Stomach (tissue), 4 donors: ENCODE data around the gene PPP4R3C.
"Not testable (repeated sequence)": the region's sequence is repeated elsewhere in the genome, so short reads cannot be mapped to it uniquely, and the experiment has no call there.

Source experiments
- CTCF ChIP-seq, 7 experiments: fragments of 450-650 bp in 4 of 7; fragments of 200-600 bp in 3 of 7; sonication (generic) in 3 of 7; IDR thresholded peaks; one replicate each; pipeline ENCODE4 v1.5.1; 2016 to 2019; ENCODE audit warnings: antibody characterized with exemption in 7 of 7, control low read depth in 2 of 7, mild to moderate bottlenecking in 1 of 7
- POLR2A ChIP-seq, 4 donors: fragments of 450-650 bp; IDR thresholded peaks; one replicate each; pipeline ENCODE4 v1.6.1; 2016; ENCODE audit warnings: antibody characterized with exemption in 4 of 4, control low read depth in 2 of 4, mild to moderate bottlenecking in 1 of 4, moderate library complexity in 1 of 4

- TF ChIP-seq POLR2A, CTCF (IDR thresholded peaks at IDR 0.05): not testable (repeated sequence)
These were observed 4.0 kb downstream of the PPP4R3C start for GRCh38 chrX:27459129-27459528.
